Stimulated activated naive CD8-positive, alpha-beta T cell treated with anti-CD3 and anti-CD28 coated beads, Interleukin-15, Interleukin-2, amounts not matched to agents 100 U/mL and 50 U/mL, for 24 hours (primary cell): Measurements from ENCODE around the gene RGS11.

Experiments used
- ATAC-seq: fragments of 150-1000 bp; cut with Tn5 transposase; one replicate; pipeline ENCODE4 v1.10.0; 2021
- DNase-seq: peaks from one replicate; pipeline ENCODE4 v3.0.0; 2021

The RGS11 gene

DNA sequence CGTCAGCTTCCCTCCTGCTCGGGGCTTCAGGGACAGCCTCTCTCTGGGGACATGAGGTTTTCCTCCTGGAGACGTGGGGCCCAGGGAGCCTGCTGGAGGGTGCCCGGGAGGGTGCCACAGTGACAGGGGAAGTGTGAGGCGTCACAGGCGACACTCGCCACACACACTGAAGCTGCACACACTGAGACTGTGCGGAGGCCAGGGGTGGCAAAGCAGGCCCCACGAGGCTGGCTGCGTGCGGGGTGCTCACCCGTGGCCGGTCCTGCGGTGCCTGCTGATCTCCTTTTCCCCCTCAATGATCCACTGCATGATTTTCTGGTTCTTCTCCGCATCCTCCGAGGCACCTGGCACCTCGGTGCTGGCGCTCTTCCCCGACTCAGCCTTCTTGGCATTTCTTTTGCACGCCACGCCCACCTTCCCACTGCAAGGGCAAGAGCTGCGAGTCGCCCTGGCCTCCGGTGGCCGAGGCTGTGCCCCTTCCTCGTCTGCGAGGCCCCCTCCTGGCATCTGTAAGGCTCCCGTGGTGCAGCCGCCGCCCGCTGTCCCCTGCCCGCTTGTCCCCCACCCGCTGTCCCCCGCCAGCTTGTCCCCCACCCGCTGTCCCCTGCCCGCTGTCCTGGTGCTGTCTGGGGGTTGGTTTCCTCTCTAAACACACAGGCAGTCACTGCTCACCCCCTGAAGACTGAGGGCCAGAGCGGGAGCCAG lies 21.2 kb upstream of the RGS11 start:
- DNase-seq (no peak), ATAC-seq (no peak)

GRCh38 chr16:296276-296675 lies 20.5 kb upstream of the RGS11 start:
- no peak for DNase-seq
- ATAC-seq: no peak

GRCh38 chr16:293043-293775 lies 17.5 kb upstream of the RGS11 start:
- DNase-seq: no peak
- no peak for ATAC-seq

- no peak for DNase-seq
- no peak for ATAC-seq
Observed at GRCh38 chr16:291539-291938, 15.8 kb upstream of the RGS11 start.

- no peak for DNase-seq
- no peak for ATAC-seq
Observed at GRCh38 chr16:290681-291405, 15.1 kb upstream of the RGS11 start.

- ATAC-seq (no peak), DNase-seq (no peak)
Observed at GRCh38 chr16:290015-290680, 14.4 kb upstream of the RGS11 start.

DNA sequence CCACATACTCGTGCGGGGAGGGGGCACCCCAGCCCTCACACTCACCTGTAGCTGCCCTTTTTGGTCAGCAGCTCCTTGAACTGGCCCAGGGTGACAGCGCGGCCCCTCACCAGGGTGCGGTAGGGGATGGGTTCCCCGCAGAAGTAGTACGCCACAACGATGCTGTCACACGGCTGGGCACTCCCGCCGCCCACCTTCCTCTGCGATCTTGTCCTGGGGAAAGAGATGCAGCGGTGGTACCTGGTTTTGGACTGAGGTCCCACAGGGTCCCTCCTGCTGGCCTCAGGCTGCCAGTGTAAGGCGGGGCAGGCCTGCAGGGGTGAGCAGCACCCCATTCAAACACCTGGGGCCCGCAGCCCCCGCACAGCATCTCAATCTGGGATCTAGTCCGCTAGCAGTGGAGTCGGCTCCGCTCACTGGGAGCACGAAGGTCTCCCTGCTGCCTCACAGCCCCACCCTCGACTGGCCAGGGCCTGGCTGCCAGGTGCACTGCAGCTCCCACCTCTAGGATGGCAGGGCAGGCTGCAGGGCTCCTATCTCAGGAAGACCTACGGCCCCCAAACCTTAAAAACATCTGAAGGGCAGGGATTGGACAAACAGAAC lies 13.8 kb upstream of the RGS11 start:
- ATAC-seq: no peak
- DNase-seq: no peak

- ATAC-seq: no peak
- no peak for DNase-seq
Observed at GRCh38 chr16:287981-288920, 12.5 kb upstream of the RGS11 start.

- no peak for DNase-seq
- ATAC-seq: no peak
Observed at GRCh38 chr16:287298-287811, 11.6 kb upstream of the RGS11 start.

DNA sequence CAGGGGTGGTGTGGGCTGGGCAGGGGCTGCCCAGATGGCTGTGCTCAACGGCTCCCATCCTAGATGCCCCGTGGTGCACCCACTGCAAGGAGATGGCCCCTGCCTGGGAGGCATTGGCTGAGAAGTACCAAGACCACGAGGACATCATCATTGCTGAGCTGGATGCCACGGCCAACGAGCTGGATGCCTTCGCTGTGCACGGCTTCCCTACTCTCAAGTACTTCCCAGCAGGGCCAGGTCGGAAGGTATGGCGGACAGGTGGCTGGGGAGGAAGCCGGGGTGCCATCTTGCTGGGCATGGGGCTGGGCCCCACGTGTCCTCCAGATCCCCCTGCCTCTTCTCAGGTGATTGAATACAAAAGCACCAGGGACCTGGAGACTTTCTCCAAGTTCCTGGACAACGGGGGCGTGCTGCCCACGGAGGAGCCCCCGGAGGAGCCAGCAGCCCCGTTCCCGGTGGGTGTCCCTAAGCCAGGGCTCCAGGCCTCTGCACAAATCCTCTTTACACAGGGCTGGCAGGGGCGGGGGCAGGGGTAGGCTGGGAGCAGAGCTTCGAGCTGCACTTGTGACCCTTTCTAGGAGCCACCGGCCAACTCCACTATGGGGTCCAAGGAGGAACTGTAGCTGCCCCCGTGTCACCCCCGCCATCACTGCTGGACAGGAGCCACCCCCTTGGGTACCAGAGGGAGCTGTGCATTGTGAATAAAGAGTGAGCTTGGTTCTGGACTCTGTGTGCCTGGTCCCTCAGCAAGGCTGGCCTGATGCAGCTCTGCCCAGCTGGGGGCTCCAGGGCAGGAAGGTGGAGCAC lies 10.9 kb upstream of the RGS11 start:
- no peak for DNase-seq
- no peak for ATAC-seq

DNA sequence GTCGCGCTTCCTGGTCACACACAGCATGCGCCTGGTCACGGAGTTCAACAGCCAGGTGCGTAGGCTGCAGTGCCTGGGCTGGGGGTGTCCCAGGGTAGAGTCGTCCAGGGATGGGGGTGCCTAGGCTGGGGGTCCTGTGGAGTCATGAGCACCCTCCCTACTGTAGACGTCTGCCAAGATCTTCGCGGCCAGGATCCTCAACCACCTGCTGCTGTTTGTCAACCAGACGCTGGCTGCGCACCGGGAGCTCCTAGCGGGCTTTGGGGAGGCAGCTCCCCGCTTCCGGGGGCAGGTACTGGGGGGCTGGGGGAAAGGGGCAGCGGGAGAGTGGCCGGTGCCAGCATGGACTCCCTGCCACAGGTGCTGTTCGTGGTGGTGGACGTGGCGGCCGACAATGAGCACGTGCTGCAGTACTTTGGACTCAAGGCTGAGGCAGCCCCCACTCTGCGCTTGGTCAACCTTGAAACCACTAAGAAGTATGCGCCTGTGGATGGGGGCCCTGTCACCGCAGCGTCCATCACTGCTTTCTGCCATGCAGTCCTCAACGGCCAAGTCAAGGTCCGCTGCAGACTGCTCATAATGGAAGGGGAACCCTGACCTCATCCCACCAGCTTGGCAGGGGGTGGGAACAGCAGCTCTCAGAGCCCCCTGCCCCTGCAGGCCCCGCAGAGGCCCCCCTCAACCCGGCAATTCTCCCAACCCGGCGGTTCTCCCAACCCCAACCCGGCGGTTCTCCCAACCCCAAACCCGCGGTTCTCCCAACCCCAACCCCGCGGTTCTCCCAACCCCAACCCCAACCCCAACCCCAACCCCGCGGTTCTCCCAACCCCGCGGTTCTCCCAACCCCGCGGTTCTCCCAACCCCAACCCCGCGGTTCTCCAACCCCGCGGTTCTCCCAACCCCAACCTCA lies 9.7 kb upstream of the RGS11 start:
- DNase-seq (no peak), ATAC-seq (no peak)

DNA sequence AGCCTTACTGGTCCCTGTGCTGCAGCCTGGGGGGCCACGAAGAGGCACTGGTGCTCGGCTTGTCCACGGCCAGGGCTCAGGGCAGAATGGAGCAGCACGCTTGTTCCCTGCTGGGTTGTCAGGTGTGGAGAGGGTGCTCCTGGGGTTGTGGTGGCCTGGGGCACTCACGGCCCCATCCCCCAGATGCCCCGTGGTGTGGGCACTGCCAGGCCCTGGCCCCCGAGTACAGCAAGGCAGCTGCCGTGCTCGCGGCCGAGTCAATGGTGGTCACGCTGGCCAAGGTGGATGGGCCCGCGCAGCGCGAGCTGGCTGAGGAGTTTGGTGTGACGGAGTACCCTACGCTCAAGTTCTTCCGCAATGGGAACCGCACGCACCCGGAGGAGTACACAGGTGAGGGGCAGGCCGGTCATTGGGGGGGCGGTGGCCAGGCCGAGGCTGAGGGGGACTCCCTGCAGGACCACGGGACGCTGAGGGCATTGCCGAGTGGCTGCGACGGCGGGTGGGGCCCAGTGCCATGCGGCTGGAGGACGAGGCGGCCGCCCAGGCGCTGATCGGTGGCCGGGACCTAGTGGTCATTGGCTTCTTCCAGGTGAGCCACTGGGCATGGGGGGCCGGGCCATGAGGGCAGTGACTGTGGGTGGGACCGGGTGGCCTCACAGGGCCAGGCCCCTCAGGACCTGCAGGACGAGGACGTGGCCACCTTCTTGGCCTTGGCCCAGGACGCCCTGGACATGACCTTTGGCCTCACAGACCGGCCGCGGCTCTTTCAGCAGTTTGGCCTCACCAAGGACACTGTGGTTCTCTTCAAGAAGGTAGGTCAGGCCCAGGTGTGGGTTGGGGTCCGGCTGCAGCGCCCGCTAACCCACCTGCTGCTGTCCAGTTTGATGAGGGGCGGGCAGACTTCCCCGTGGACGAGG lies 8.7 kb upstream of the RGS11 start:
- DNase-seq: no peak
- ATAC-seq: no peak

- no peak for DNase-seq
- ATAC-seq: no peak
Observed at GRCh38 chr16:283033-283805, 7.5 kb upstream of the RGS11 start, which contains the start of gene PDIA2. TSS of gene PDIA2 (plus strand) at chr16:283164. CDS start at chr16:283170, 6 bp downstream.

DNA sequence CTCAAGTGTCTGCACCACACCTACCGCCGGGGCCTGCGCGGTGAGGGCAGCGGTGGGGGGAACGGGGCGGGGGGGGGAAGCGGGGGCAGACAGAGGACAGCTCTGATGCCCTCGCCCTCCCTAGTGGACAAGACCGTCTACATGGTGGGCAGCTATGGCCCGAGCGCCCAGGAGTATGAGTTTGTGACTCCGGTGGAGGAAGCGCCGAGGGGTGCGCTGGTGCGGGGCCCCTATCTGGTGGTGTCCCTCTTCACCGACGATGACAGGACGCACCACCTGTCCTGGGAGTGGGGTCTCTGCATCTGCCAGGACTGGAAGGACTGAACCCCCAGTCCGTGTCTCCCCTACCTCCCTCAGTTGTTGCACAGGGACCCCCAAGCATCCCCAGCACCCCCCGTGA lies 6.7 kb upstream of the RGS11 start:
- no peak for DNase-seq
- no peak for ATAC-seq

DNA sequence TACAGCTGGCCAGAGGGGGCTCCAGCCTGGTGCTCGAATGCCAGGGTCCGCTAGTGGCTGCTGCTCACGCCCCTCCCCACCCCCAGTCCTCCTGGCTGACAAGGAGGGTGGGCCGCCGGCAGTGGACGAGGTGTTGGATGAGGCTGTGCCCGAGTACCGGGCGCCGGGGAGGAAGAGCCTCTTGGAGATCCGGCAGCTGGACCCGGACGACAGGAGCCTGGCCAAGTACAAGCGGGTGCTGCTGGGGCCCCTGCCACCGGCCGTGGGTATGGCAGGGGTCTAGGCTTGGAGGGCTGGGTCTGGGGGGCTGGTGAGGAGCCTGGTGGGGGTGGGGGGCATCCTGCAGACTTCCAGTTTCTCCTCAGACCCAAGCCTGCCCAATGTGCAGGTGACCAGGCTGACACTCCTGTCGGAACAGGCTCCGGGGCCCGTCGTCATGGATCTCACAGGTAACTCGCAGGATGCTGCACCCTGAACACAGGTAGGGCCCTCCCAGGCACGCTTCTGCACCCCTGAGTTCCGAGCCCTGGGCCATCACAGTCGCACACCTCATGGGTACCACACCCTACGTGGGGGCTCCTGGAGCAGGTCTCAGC lies 6.0 kb upstream of the RGS11 start:
- ATAC-seq: no peak
- DNase-seq: no peak

GRCh38 chr16:280991-281659 lies 5.4 kb upstream of the RGS11 start:
- ATAC-seq: no peak

More at GRCh38 chr16:280991-281659, 5.4 kb upstream of the RGS11 start:
- no peak for DNase-seq
